GM18873 (cell line): ENCODE results near the gene RNF168.
"Not testable (repeated sequence)": the region's sequence is repeated elsewhere in the genome, so short reads cannot be mapped to it uniquely, and the experiment has no call there.

ENCODE experiments used
- ATAC-seq: cut with Tn5 transposase; IDR thresholded peaks from one replicate; pipeline ENCODE4 v1.9.1; 2021; ENCODE audit warnings: mild to moderate bottlenecking, moderate library complexity, moderate number of reproducible peaks; ENCODE audit not compliant: unreplicated experiment, low FRiP score

Gene RNF168

GRCh38 chr3:196503196-196504076 lies at the start of gene RNF168:
RNF168 (minus strand) TSS chr3:196503768; CDS start chr3:196503173, 595 bp downstream.
- ATAC-seq = peak; percentile 75

- ATAC-seq = no peak
Measured at GRCh38 chr3:196552253-196552652, 48.7 kb upstream of the RNF168 start.

- not testable (repeated sequence) for ATAC-seq
Measured at GRCh38 chr3:196550172-196550571, 46.6 kb upstream of the RNF168 start.

GRCh38 chr3:196549312-196549711 lies 45.7 kb upstream of the RNF168 start:
- not testable (repeated sequence) for ATAC-seq

GRCh38 chr3:196547067-196547466 lies 43.5 kb upstream of the RNF168 start:
- no peak for ATAC-seq

- no peak for ATAC-seq
Measured at GRCh38 chr3:196546537-196546936, 43.0 kb upstream of the RNF168 start.

- ATAC-seq = no peak
Measured at GRCh38 chr3:196544491-196544992, 41.0 kb upstream of the RNF168 start.

GRCh38 chr3:196541684-196542445 lies 38.3 kb upstream of the RNF168 start:
- ATAC-seq = no peak

- no peak for ATAC-seq
Measured at GRCh38 chr3:196537319-196537984, 33.9 kb upstream of the RNF168 start.

GRCh38 chr3:196533260-196533681 lies 29.7 kb upstream of the RNF168 start:
- ATAC-seq = no peak

- ATAC-seq = no peak
Measured at GRCh38 chr3:196531418-196531817, 27.9 kb upstream of the RNF168 start.

GRCh38 chr3:196528639-196529233 lies 25.2 kb upstream of the RNF168 start:
- no peak for ATAC-seq

- no peak for ATAC-seq
Measured at GRCh38 chr3:196525141-196525540, 21.6 kb upstream of the RNF168 start.

- no peak for ATAC-seq
Measured at GRCh38 chr3:196524527-196524926, 21.0 kb upstream of the RNF168 start.

- no peak for ATAC-seq
Measured at GRCh38 chr3:196523841-196524240, 20.3 kb upstream of the RNF168 start.

GRCh38 chr3:196521291-196521690 lies 17.7 kb upstream of the RNF168 start:
- ATAC-seq = not testable (repeated sequence)

GRCh38 chr3:196519718-196520082 lies 16.1 kb upstream of the RNF168 start:
- no peak for ATAC-seq

GRCh38 chr3:196518966-196519717 lies 15.6 kb upstream of the RNF168 start:
- no peak for ATAC-seq

GRCh38 chr3:196517919-196518318 lies 14.4 kb upstream of the RNF168 start:
- ATAC-seq = no peak
